ENCODE results near the gene WBP2.

- TF ChIP-seq EZH2phosphoT487 (IDR thresholded peaks at IDR 0.05; ENCODE audit: borderline replicate concordance, low read length) = no peak
- no peak for TF ChIP-seq CTCF (conservative IDR thresholded peaks at IDR 0.05; ENCODE audit: low read depth, low read length)
- no peak for TF ChIP-seq EZH2 (IDR thresholded peaks at IDR 0.05; ENCODE audit: low read length, unreplicated experiment)
Measured at GRCh38 chr17:75869282-75870141, 14.4 kb upstream of the WBP2 start.
